ENCODE data around the gene DUSP6. TPM values are rescaled to one million over a fixed set of nuclear protein-coding genes. Genes with fewer than 3 reads are reported as not detected.
A peak's percentile ranks its signal among the peaks of the same experiment; 100 is the strongest.

The DUSP6 gene
- total RNA-seq, 4 donors from 2014 or later = 31.0 to 40.2 (median 33.8) TPM

DNA sequence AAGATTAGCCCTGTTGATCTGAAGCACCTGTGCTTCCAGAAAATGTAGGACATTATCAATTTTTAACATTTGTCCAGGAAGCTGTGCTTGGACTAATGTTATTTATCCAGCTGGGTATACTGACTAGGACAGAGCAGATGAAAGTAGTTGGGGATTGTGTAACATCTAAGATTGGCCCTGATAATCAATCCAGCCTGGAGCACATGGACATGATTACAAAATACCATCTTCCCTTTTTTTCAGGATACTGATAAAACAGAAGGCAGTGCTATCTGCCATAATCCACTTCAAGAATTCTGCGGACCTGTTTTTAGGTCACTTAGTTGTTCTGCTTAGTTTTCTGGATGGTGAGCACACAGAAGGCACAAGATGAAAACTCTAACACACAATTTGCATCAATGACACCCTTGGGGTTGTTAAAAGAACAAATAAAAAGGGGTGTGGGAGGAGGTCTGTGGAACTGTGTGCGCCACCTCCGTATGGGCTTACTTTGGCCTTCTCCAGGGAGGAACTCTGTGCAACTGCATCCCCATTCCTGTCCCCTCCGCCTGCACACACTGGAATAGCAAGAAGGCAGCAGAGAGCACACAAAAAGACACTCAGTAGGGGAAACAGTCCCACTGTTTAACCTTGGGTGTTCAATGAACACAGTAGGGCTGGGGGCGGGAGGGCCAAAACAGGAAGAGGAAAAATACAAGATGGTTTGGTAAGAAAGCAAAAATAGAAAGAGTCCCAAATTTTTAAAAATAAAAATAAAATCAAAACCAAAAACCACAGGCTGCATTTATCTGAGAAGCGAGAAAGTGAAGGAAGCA, 31.1 kb upstream of the DUSP6 start:
- DNase-seq = no peak
- H3K27ac ChIP-seq = peak overlapping the region in 2 of 3 donors; percentile 59 to 88
- peaks cover 17 to 28% of the 10 kb centered on the region in 2 donors for H3K4me1 ChIP-seq
- H3K9me3 ChIP-seq = no peaks in the 10 kb centered on the region
- intact Hi-C loops (cut with DNase I) = no loop called here
- H3K36me3 ChIP-seq = no peaks in the 10 kb centered on the region
- no peaks in the 10 kb centered on the region for H3K27me3 ChIP-seq
- H3K4me3 ChIP-seq (replicated peaks in 1 of 3) = no peak overlapping the region
- 82 to 84% methylated on average over 6 of the region's 6 CpGs for WGBS, 2 donors
- TF ChIP-seq POLR2A (IDR thresholded peaks at IDR 0.05) = no peak
- no peak for TF ChIP-seq CTCF (IDR thresholded peaks at IDR 0.05)

DNA sequence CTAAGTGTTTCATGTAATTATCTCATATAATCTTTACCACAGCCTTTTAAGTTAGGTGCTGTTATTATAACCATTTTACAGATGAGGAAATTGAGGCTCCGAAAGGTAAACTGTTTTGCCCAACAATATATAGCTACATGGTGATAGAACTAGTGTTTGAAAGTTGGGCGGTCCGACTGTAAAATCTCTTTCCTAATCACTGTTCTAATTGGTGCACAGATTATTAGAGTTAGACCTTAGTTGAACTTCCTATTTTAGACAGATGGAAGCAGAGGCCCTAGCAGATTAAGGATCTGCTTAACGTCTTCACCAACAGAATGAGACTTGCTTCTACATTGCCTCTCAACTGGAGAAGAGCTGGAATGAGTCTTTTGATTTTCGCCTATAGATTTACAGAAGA, 30.0 kb upstream of the DUSP6 start:
- 82 to 94% methylated on average over 5 of the region's 5 CpGs for WGBS, 2 donors
- no peak overlapping the region for H3K27ac ChIP-seq
- intact Hi-C loops (cut with DNase I) = no loop called here

DNA sequence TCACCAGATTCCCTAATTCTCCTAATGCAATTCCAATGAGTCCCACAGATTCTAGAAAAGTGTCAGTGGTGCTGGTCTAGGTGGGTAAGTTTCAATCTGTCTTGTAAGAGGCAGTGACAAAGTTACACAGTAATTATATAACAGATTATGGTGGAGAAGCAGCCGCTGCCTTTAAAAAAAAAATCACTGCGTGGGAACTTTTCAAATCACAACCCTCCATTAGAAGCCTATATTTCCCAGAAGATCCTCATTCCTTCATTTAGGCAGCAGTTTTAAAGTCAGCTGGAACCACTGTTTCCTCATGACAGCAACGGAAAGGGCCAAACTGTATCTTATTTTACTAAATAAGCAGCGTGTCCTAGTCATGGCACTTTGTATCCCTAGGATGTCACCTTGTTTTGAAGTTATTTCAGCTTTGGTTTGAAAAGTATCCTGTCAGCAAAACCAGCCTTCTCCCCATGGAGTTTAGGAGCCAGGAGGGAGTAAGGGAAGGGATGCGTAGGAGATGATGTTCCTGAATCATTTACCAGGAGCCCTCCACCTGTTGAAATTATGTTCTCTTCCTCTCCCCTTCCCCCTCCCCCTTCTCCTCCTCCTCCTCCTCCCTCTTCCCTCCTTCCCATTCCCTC, 27.7 kb upstream of the DUSP6 start:
- H3K36me3 ChIP-seq = no peaks in the 10 kb centered on the region
- H3K9me3 ChIP-seq = no peaks in the 10 kb centered on the region
- 88 to 89% methylated on average over 5 of the region's 5 CpGs for WGBS, 2 donors
- DNase-seq = no peak
- no peak overlapping the region for H3K27ac ChIP-seq
- intact Hi-C loops (cut with DNase I) = no loop called here
- no peak for TF ChIP-seq CTCF (IDR thresholded peaks at IDR 0.05)
- TF ChIP-seq POLR2A (IDR thresholded peaks at IDR 0.05) = no peak
- peaks cover 15 to 31% of the 10 kb centered on the region in 2 donors for H3K4me1 ChIP-seq
- no peak overlapping the region for H3K4me3 ChIP-seq (replicated peaks in 1 of 3)
- no peaks in the 10 kb centered on the region for H3K27me3 ChIP-seq

More for the DNA sequence above, 30.0 kb upstream of the DUSP6 start:
- Histone ChIP-seq H3K9me3 (no peaks in the 10 kb centered on the region), H3K4me3 (replicated peaks in 1 of 3) (no peak overlapping the region), H3K4me1 (peaks cover 17 to 28% of the 10 kb centered on the region in 2 donors), H3K27me3 (no peaks in the 10 kb centered on the region), H3K36me3 (no peaks in the 10 kb centered on the region)
- DNase-seq = no peak
- no peak for TF ChIP-seq CTCF (IDR thresholded peaks at IDR 0.05)
- no peak for TF ChIP-seq POLR2A (IDR thresholded peaks at IDR 0.05)

- Histone ChIP-seq H3K9me3 (no peaks in the 10 kb centered on the region), H3K27me3 (no peaks in the 10 kb centered on the region), H3K36me3 (no peaks in the 10 kb centered on the region), H3K27ac (no peak overlapping the region), H3K4me3 (replicated peaks in 1 of 3) (no peak overlapping the region), H3K4me1 (peaks cover 12 to 24% of the 10 kb centered on the region in 2 donors)
- 83 to 90% methylated on average over 6 of the region's 6 CpGs for WGBS, 2 donors
- no peak for DNase-seq
- intact Hi-C loops (cut with DNase I) = no loop called here
- no peak for TF ChIP-seq CTCF (IDR thresholded peaks at IDR 0.05)
These were observed 27.0 kb upstream of the DUSP6 start for GRCh38 chr12:89379148-89379838.
